IgD-negative memory B cell (primary cell): Measurements from ENCODE around the gene CACNA2D3. TPM values are rescaled to one million over a fixed set of nuclear protein-coding genes. Genes with fewer than 3 reads are reported as not detected.

Experiments
- H3K27ac Mint-ChIP-seq, 3 donors: one replicate each; pipeline ENCODE4 v1.8.0; 2020 to 2022; ENCODE audit warnings: mild to moderate bottlenecking in 3 of 3, mixed read lengths in 3 of 3, moderate library complexity in 1 of 3
- H3K27me3 Mint-ChIP-seq: one replicate; pipeline ENCODE4 v1.8.0; 2021; ENCODE audit warnings: mixed read lengths
- H3K36me3 Mint-ChIP-seq: one replicate; pipeline ENCODE4 v1.8.0; 2020; ENCODE audit warnings: mild to moderate bottlenecking, mixed read lengths
- H3K4me1 Mint-ChIP-seq, 3 donors: one replicate each; pipeline ENCODE4 v1.8.0; 2020 to 2022; ENCODE audit warnings: mixed read lengths in 3 of 3, mild to moderate bottlenecking in 1 of 3
- H3K4me3 Mint-ChIP-seq, 4 donors: one replicate each; pipeline ENCODE4 v1.8.0; 2020 to 2022; ENCODE audit warnings: mild to moderate bottlenecking in 4 of 4, mixed read lengths in 4 of 4, moderate library complexity in 3 of 4
- H3K9me3 Mint-ChIP-seq, 3 donors: one replicate each; pipeline ENCODE4 v1.8.0; 2020 to 2021; ENCODE audit warnings: mixed read lengths in 3 of 3, mild to moderate bottlenecking in 1 of 3
- polyA plus RNA-seq: library from polyadenylated mRNA; unstranded; fragments of 300-500 nt; fragmentation: Illumina TruSeq; gene quantifications from one replicate; pipeline ENCODE4 v1.2.3, GENCODE V29; 2021

Gene CACNA2D3
- polyA plus RNA-seq, 1 donor from 2014 or later: not detected

DNA sequence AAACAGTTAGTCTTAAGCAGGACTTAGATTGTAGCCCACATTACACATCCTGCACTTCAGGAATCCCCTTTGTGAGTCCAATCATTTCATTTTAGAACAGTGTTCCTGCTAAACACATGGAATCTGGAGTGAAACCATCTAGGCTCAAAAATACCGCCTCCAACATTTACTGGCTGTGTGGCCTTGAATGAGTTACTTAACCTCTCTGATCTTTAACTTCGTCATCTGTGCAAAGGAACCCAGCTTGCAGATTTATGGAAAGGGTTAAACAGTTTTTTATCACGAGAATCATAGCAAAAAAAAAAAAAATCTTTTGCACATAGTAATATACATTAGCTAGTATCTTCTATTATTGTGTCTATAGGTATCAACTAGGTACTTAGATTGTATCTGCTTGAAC lies 813.5 kb downstream of the CACNA2D3 start:
- Mint-ChIP-seq H3K9me3 (peaks cover 0 to 5% (median 4%) of the 10 kb centered on the region in 3 donors), H3K4me3 (no peak overlapping the region), H3K27ac (no peak overlapping the region), H3K27me3 (peaks cover 5% of the 10 kb centered on the region), H3K36me3 (no peaks in the 10 kb centered on the region), H3K4me1 (no peaks in the 10 kb centered on the region)

DNA sequence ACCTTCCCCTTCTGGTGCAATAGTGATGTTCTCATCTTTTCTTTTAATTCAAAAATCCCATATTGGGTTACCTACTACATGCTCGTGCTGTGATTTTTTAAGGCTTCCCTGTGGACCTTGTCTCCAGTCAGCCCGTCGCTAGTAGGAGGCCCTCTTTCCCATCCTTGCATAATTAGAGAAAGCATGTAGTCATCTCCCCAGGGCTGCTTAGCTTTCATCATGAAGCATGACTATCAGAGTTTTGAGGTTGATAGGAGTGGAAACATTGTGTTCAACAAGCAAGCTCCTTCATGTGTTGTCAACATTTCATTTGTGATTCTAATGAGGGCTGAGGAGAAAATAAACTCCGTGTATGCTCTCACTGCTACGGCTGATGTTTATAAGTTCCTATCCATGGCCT lies 814.2 kb downstream of the CACNA2D3 start:
- no peaks in the 10 kb centered on the region for H3K4me1 Mint-ChIP-seq
- H3K9me3 Mint-ChIP-seq: peaks cover 0 to 5% (median 4%) of the 10 kb centered on the region in 3 donors
- no peak overlapping the region for H3K4me3 Mint-ChIP-seq
- peaks cover 5% of the 10 kb centered on the region for H3K27me3 Mint-ChIP-seq
- H3K36me3 Mint-ChIP-seq: no peaks in the 10 kb centered on the region
- H3K27ac Mint-ChIP-seq: no peak overlapping the region

DNA sequence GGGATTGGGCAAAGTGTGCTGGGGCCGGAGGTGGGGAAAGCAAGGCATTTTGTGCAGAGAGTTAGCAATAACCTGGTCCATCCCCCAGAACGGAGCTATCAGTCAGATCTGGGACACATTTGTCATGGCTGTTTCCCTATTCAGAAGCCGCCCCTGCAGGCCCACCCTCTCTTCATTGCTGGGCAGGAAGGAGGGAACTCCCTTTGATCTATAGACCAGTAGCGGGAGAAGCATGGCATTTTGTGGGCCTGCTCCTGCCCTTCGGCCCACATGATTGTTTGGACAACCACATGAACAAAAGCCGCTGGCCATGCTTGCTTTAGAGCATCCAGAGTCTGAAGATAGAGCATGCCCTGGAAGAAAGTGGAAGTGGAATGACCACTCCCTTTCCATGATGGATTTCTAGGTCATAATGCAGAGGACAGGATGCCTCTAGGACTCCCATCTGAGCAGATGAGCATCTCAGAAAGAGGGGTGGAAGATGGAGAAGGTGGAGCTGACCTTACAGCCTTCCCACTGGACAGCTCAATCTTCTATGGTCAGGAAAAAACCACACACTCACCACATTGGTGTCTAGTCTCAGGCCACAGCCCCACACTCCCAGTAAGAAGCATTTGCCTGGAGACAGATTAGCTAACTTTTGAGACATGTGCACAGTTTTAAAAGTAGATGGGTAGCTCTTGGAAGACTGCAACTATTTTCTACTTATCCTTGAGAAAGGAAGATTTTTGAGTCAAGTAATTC lies 817.4 kb downstream of the CACNA2D3 start:
- H3K27me3 Mint-ChIP-seq: peaks cover 5% of the 10 kb centered on the region
- peak overlapping the region in 1 of 3 donors; percentile 82 for H3K27ac Mint-ChIP-seq

DNA sequence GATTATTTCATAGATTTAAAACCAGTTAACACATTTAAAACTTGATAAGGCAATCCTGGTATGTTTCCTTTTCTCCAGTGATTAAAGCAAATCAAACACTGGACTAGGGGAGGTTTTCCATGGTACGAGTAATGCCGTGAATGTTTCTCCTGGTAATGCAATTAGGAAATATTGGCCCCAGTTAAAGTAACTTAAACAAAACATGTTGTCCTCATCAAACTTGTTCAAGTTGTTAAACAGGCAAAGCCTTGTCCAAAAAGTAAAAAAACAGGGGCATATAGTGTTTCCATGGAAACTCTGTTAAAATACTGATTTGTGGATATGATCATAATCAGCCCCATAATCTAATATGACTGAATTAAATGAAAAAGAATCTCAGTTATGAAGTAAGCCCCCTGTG lies 818.6 kb downstream of the CACNA2D3 start:
- Mint-ChIP-seq H3K27me3 (peaks cover 5% of the 10 kb centered on the region), H3K4me1 (no peaks in the 10 kb centered on the region), H3K27ac (no peak overlapping the region), H3K9me3 (peaks cover 0 to 4% (median 0%) of the 10 kb centered on the region in 3 donors), H3K36me3 (no peaks in the 10 kb centered on the region), H3K4me3 (no peak overlapping the region)

More for the DNA sequence above, 817.4 kb downstream of the CACNA2D3 start:
- H3K9me3 Mint-ChIP-seq: peaks cover 0 to 4% (median 0%) of the 10 kb centered on the region in 3 donors
- no peak overlapping the region for H3K4me3 Mint-ChIP-seq
- H3K4me1 Mint-ChIP-seq: no peaks in the 10 kb centered on the region
- no peaks in the 10 kb centered on the region for H3K36me3 Mint-ChIP-seq

DNA sequence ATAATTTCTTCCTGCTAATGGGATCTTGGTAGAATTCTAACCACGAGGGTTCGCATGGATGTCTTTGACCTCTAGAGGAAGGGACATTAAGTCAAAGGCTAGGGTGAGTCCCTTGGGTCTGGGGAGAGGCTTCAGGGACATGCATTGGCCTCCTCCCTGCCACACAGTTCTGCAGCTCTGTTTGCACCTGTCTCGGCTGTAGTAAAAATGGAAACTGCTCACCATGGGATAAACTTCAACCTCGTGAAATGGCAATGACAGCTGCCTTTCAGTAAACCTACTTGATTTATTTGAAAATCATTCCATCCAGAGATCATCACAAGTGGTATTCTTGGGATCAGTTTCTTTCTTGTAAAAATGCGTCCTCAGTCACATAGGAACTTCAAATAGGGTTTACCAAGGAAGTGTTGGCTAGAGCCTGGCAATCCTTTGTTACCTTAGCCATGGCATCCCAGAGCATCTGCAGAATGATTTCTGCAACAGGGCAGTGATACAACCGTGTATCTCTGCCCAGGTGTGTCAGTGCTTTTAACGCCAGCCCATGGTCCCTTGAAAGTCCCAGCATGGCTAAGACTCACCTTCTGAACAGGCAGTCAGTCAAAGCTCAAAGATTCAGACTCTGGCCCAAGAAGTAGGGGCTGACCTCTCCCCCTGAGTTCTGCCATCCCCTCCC lies 819.5 kb downstream of the CACNA2D3 start:
- Mint-ChIP-seq H3K27ac (no peak overlapping the region), H3K36me3 (no peaks in the 10 kb centered on the region), H3K27me3 (peaks cover 5% of the 10 kb centered on the region), H3K4me3 (no peak overlapping the region), H3K9me3 (peaks cover 0 to 4% (median 0%) of the 10 kb centered on the region in 3 donors), H3K4me1 (no peaks in the 10 kb centered on the region)

DNA sequence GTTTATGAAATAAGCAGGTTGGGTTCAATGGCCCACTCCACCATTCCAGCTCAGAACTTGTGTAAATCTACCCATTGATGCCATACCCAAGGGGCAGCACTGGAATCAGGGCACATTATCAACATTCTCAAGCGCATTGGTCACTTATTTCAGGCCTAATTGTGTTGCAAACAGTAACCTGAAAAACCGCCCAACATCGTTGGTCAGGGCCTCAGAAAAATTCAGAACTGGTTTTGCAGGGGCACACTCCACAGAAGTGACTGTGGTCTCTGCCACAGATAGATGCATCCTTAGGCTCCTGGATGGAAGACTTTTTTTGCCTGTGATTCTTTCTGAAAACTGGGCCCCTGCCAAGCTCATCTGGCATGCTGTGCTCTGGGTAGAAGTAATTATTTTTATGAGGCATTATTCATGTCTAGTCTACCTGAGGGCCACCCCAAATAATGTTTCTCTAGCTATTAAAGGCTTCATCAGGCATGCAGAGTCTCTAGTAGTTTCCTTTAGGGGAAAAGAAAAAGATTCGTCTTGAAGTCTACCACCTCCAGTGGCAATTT lies 827.2 kb downstream of the CACNA2D3 start:
- H3K36me3 Mint-ChIP-seq: no peaks in the 10 kb centered on the region
- no peak overlapping the region for H3K27ac Mint-ChIP-seq
- H3K4me1 Mint-ChIP-seq: no peaks in the 10 kb centered on the region
- no peak overlapping the region for H3K4me3 Mint-ChIP-seq
- H3K9me3 Mint-ChIP-seq: no peaks in the 10 kb centered on the region
- H3K27me3 Mint-ChIP-seq: no peaks in the 10 kb centered on the region

DNA sequence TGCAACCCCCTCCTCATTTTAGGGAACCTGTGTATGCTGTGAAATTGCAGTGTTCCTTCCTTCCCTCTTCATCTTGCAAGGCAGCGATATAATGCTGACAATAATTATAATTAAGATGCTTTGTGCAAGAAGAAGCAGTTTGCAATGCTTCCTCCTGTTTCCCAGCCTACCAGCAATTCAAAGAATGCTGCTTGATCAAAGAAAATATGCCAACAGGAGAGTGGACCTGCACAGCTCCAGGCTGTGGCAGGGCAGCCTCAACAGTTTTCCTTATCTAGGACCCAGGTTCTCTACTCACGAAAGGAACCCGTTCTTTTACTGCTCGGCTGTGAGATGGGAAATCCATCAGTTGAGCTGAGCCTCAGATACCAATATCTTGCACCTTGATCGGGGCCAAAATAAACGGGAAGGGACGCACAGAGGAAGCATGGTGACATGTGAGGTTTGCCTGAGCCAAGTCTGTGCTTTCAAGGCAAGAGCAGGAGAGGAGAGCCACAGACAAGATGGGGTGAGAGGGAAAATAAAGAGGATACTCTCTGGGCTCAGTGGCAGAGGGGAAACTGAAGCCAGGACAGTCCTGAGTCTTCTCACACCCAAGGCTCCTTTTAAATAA lies 828.1 kb downstream of the CACNA2D3 start:
- Mint-ChIP-seq H3K4me1 (no peaks in the 10 kb centered on the region), H3K27me3 (no peaks in the 10 kb centered on the region), H3K36me3 (no peaks in the 10 kb centered on the region), H3K27ac (no peak overlapping the region), H3K9me3 (no peaks in the 10 kb centered on the region), H3K4me3 (no peak overlapping the region)

DNA sequence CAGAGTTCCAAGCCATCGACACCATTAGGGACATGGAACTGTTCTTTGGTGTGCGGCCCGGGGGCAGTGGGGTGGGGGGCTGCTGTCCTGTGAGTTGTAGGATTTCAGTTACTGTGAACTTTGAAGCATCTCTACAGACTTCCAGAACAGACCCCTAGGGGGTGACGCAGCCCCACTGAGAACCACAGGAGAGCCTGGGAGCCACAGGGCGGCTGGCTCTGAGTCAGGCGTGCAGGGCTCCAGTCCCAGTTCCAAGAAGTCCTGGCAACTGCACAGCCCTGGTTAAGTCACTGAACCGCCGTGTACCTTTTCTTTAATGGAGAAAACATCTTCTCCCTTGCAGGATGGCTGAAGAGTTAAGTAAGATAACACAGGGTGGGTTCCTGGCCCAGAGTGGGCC lies 829.1 kb downstream of the CACNA2D3 start:
- Mint-ChIP-seq H3K27me3 (no peaks in the 10 kb centered on the region), H3K27ac (peak overlapping the region in 1 of 3 donors; percentile 64), H3K36me3 (no peaks in the 10 kb centered on the region), H3K4me1 (no peaks in the 10 kb centered on the region), H3K4me3 (no peak overlapping the region), H3K9me3 (no peaks in the 10 kb centered on the region)

DNA sequence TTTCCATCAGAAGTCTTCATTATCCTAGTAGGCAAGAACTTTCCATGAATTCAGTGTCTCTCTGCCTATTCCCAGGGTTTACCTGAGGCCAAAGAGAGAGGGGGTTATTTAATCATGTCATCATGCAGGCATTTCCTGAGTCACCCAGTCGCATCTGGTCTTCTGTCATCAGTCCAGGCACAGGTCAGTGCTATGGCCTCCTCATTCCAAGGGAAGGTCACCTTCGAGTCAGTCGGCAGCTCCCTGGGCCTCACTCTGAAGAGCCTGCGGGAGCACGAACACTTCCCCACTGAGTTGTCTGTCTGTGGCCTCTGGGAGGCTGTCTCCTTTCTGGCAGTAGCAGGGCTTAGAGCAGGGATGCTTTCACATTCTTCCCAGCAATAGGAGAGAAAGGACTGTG lies 831.7 kb downstream of the CACNA2D3 start:
- Mint-ChIP-seq H3K4me1 (no peaks in the 10 kb centered on the region), H3K4me3 (no peak overlapping the region), H3K27ac (no peak overlapping the region), H3K27me3 (no peaks in the 10 kb centered on the region), H3K9me3 (no peaks in the 10 kb centered on the region), H3K36me3 (no peaks in the 10 kb centered on the region)

DNA sequence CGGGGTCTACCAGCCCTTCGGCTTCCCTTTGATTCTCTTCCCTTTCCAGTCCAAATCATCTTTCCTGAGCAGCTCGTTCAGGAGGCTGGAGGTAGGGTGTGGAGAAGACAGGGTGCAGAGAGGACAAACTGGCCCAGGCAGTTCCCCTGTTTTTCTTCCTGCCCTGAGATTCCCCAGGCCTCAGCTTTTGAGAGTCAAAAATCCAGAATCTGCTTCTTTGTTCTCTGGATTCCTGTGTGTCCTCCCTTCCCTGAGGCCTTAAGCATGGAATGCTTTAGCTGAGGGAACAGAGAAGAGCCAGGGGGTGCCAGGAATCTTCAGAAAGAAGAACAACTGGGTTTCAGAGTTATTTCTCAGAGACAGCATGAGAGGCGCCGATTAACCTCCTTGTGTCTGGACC lies 832.2 kb downstream of the CACNA2D3 start:
- no peaks in the 10 kb centered on the region for H3K27me3 Mint-ChIP-seq
- no peaks in the 10 kb centered on the region for H3K4me1 Mint-ChIP-seq
- no peaks in the 10 kb centered on the region for H3K9me3 Mint-ChIP-seq
- H3K4me3 Mint-ChIP-seq: no peak overlapping the region
- no peaks in the 10 kb centered on the region for H3K36me3 Mint-ChIP-seq
- no peak overlapping the region for H3K27ac Mint-ChIP-seq

DNA sequence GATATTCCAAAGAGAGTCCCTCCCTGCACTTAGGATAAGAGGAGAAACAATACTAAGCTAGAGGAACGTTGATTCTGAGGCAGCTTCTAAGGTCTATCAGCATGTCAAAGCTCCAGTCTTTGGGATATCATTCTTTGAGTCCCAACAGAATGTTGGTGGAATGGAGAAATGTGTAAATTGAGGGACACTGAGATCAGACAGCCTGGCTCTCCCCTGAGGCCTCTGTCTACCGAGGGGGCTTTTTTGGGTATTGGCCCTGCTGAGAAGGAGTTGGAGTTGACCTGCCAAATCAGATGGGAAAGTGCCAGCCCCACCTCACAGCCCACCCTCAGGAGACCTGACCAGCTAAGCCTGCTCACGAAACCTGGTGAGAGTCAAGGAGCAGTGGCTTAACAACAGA lies 833.1 kb downstream of the CACNA2D3 start:
- Mint-ChIP-seq H3K36me3 (no peaks in the 10 kb centered on the region), H3K9me3 (no peaks in the 10 kb centered on the region), H3K4me1 (no peaks in the 10 kb centered on the region), H3K27me3 (no peaks in the 10 kb centered on the region), H3K27ac (no peak overlapping the region), H3K4me3 (no peak overlapping the region)

DNA sequence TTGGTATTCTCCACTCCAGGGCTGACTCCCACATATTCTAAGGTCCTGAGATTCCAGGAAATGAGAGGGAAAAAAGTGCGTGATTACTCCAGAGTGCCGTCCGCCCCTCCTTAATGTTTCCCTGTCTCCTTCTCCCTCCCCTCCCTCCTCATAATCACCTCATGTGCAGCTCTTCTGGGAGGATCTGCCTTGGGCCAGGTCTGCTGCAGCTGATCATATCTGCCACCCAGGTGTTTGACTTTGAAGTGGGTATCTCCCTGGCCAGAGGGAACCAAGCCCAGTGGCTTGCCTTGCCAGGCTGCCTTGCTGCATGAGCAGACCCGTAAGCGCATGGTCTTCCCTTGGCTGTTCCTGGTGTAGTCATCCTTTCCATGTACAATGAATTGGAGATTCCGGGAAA lies 833.6 kb downstream of the CACNA2D3 start:
- H3K4me1 Mint-ChIP-seq: no peaks in the 10 kb centered on the region
- H3K9me3 Mint-ChIP-seq: no peaks in the 10 kb centered on the region
- H3K36me3 Mint-ChIP-seq: no peaks in the 10 kb centered on the region
- H3K27me3 Mint-ChIP-seq: no peaks in the 10 kb centered on the region
- H3K27ac Mint-ChIP-seq: no peak overlapping the region
- H3K4me3 Mint-ChIP-seq: peak overlapping the region in 1 of 4 donors; percentile 41

DNA sequence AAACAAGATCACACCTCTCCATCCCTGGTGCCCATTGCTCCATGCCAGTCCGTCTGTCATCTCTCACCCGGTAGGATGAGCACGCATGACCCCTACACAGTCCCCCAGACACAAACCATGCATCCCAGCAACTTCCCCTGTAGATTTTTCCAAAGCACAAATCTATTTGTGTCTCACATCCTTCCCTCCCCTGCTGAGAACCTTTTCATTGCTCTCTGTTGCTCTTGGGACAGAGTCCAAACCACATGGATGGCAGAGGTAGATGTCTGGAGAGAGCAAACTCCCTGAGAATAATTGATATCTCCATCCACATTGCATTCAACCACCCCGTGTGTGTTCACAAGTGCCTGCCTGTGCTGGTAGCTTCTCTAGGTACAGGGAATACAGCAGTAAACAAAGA lies 835.4 kb downstream of the CACNA2D3 start:
- Mint-ChIP-seq H3K36me3 (no peaks in the 10 kb centered on the region), H3K27ac (no peak overlapping the region), H3K27me3 (no peaks in the 10 kb centered on the region), H3K4me1 (no peaks in the 10 kb centered on the region), H3K9me3 (no peaks in the 10 kb centered on the region), H3K4me3 (no peak overlapping the region)

DNA sequence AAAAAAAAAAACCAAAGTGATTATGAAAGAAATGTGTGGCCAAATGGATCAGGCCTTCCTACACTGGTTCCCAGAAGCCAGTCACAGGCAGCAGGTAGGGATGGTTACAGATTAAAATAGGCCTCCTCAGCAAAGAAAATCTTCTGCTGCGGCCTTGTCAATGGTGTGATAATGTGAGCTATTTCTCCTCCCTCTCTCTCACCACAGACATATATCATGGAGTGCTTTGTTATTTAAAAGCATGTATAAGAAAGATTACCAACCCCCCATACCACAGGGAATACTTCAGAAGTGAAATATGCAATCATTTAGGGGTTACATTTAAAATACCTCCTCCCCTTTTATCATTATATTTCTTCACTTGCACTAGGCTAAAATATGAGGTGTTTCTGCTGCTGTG lies 837.7 kb downstream of the CACNA2D3 start:
- Mint-ChIP-seq H3K36me3 (peaks cover 2% of the 10 kb centered on the region), H3K4me1 (no peaks in the 10 kb centered on the region), H3K9me3 (peaks cover 0 to 5% (median 2%) of the 10 kb centered on the region in 3 donors), H3K4me3 (no peak overlapping the region), H3K27me3 (no peaks in the 10 kb centered on the region), H3K27ac (no peak overlapping the region)

DNA sequence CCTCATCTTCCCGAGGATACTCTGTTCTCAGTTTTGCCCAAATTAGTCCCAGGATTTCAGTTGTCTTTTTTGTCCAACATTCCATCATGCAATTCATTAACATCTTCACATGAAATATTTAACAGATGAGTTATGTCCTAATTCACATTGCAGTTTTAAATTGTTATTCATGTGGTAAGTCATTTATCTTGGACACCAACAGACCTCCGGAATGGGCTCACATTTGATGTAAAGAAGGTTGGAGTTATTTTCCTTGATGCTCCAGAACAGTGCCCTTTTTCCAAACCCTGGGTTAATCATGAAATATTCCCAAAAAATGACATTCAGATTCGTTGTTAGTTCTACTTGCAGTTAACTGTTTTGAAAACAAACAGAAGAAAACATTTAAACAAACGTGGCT lies 838.3 kb downstream of the CACNA2D3 start:
- Mint-ChIP-seq H3K4me1 (peaks cover 0 to under 1% (median 0%) of the 10 kb centered on the region in 3 donors), H3K36me3 (peaks cover 3% of the 10 kb centered on the region)

More for the DNA sequence above, 838.3 kb downstream of the CACNA2D3 start:
- no peaks in the 10 kb centered on the region for H3K27me3 Mint-ChIP-seq
- H3K27ac Mint-ChIP-seq: no peak overlapping the region
- H3K9me3 Mint-ChIP-seq: peaks cover 0 to 8% (median 2%) of the 10 kb centered on the region in 3 donors
- no peak overlapping the region for H3K4me3 Mint-ChIP-seq
